Colonic mucosa (tissue), 4 donors: ENCODE data around the gene RPS23. TPM values are rescaled to one million over a fixed set of nuclear protein-coding genes. Genes with fewer than 3 reads are reported as not detected.
A peak's percentile ranks its signal among the peaks of the same experiment; 100 is the strongest.

Source experiments
- DNase-seq: peaks from one replicate; pipeline ENCODE4 v3.0.0-alpha.2; 2020
- H3K27ac ChIP-seq: fragments of 200-600 bp; one replicate; pipeline ENCODE4 v1.8.0; 2021
- H3K27me3 ChIP-seq: fragments of 200-600 bp; one replicate; pipeline ENCODE4 v1.8.0; 2021
- H3K36me3 ChIP-seq: fragments of 200-600 bp; one replicate; pipeline ENCODE4 v1.8.0; 2021
- H3K4me1 ChIP-seq: fragments of 200-600 bp; one replicate; pipeline ENCODE4 v1.8.0; 2021; ENCODE audit warnings: mild to moderate bottlenecking
- H3K4me3 ChIP-seq: fragments of 200-600 bp; one replicate; pipeline ENCODE4 v1.8.0; 2021
- H3K9ac ChIP-seq, 2 donors: one replicate each; pipeline ENCODE4 v1.7.0; 2013; ENCODE audit warnings: control low read depth in 2 of 2, low read depth in 2 of 2, low read length in 2 of 2
- H3K9me3 ChIP-seq: fragments of 200-600 bp; one replicate; pipeline ENCODE4 v1.8.0; 2021
- intact Hi-C: fragments of 100-400 bp; cut with DNase I; formaldehyde crosslinking; loops from one replicate; pipeline ENCODE4 v1.14.1; 2022
- total RNA-seq, 2 donors: library from RNA; stranded (reverse); fragmentation: NEBNext Ultra II Directional in 1 of 2; extraction: Animal tissue kit (Norgen Biotek cat#: 25700) in 1 of 2; gene quantifications; one replicate each; pipeline ENCODE4 v1.2.1, GENCODE V29; 2021
- TF ChIP-seq, protein P1 (sequence below): fragments of 200-600 bp; IDR thresholded peaks from one replicate; pipeline ENCODE4 v1.8.0; 2022; ENCODE audit warnings: antibody characterized with exemption, mild to moderate bottlenecking
- donor health status: healthy.
- donor health status: DM: no; HTN: no; CAD: no.
- donor health status: DM: no; HTN: no; CAD: no.

The RPS23 gene
- total RNA-seq, 2 donors from 2014 or later, result 1,277 to 1,417 TPM

DNA sequence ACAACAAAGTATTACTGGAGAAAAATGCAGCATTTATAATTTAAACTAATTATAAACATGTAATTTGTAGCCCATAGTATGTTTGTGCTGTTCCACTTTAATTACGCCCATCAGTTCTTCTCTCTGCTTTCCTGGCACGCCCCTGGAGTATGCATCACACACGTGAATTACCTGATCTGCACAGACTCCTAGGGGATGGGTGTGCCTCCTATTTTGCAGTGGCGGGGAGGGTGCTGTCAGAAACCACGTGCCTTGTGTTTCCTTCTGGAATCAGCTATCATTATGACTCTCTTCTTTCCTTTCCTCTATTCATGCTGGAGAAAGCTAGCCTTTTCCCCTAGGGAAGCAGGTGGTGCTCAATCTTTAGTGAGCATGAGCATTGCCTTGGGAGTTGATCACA lies 43.3 kb downstream of the RPS23 start:
- H3K36me3 ChIP-seq, result no peaks in the 10 kb centered on the region
- H3K27ac ChIP-seq, result no peak overlapping the region
- H3K27me3 ChIP-seq, result no peaks in the 10 kb centered on the region
- TF ChIP-seq, protein P1, sequence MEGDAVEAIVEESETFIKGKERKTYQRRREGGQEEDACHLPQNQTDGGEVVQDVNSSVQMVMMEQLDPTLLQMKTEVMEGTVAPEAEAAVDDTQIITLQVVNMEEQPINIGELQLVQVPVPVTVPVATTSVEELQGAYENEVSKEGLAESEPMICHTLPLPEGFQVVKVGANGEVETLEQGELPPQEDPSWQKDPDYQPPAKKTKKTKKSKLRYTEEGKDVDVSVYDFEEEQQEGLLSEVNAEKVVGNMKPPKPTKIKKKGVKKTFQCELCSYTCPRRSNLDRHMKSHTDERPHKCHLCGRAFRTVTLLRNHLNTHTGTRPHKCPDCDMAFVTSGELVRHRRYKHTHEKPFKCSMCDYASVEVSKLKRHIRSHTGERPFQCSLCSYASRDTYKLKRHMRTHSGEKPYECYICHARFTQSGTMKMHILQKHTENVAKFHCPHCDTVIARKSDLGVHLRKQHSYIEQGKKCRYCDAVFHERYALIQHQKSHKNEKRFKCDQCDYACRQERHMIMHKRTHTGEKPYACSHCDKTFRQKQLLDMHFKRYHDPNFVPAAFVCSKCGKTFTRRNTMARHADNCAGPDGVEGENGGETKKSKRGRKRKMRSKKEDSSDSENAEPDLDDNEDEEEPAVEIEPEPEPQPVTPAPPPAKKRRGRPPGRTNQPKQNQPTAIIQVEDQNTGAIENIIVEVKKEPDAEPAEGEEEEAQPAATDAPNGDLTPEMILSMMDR, result no peak
- no peak overlapping the region for H3K4me3 ChIP-seq
- H3K4me1 ChIP-seq, result no peaks in the 10 kb centered on the region
- intact Hi-C loops, result loop anchor here (10.0 kb wide), 1 partner anchor 390 kb away; no protein-coding TSS in a partner anchor
- peak; percentile 36 for DNase-seq
- H3K9ac ChIP-seq, result no peak overlapping the region
- H3K9me3 ChIP-seq, result no peaks in the 10 kb centered on the region

DNA sequence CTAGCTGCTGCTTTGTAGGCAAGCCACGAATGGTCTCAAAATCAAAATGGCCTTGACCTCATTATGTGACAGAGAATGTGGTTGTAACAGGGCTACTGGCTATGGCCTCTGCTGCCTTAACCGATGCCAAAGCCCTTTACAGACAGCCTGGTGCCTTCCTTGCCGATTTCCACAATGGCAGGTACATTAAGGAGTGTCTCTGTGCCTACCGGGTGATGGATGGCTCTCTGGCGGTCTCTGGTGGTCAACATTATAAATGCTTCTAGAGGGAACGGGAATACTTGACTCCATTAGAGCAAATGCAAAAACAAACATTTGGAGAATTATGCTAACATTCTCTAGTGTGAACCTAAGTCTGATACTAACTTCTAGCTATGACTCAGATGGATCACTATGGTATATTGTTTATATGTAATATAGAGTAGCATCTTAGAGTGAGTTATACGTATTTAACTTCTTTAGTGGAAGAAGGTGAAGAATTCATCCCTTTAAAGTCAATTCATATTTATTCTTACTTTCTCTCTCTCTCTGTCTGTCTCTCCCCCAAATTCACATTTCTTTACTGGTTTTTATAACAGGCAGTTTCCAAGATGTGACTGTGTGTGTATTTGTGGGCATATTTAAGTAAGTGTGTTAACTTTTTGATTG lies 52.5 kb downstream of the RPS23 start:
- no peaks in the 10 kb centered on the region for H3K27me3 ChIP-seq
- H3K9me3 ChIP-seq, result no peaks in the 10 kb centered on the region
- TF ChIP-seq, protein P1, result peak; percentile 79
- H3K4me3 ChIP-seq, result no peak overlapping the region
- no peaks in the 10 kb centered on the region for H3K36me3 ChIP-seq
- no peaks in the 10 kb centered on the region for H3K4me1 ChIP-seq
- no peak overlapping the region for H3K9ac ChIP-seq
- peak; percentile 73 for DNase-seq
- intact Hi-C loops, result loop anchor here (5.0 kb wide), 2 partner anchors 713 to 803 kb away; no protein-coding TSS in a partner anchor
- H3K27ac ChIP-seq, result no peak overlapping the region
